Measurements from ENCODE around the gene RNF4.

Gene RNF4

GRCh38 chr4:2445571-2445970 lies 23.3 kb upstream of the RNF4 start:
- H3K27me3 ChIP-seq (ENCODE audit: insufficient read depth, low read length, poor library complexity), result no peaks in the 10 kb centered on the region
- no peak overlapping the region for H3K4me3 ChIP-seq (ENCODE audit: low read length)
- H2BK120ac ChIP-seq (ENCODE audit: low read depth, low read length), result no peak overlapping the region
- peaks cover 2% of the 10 kb centered on the region for H3K4me1 ChIP-seq (ENCODE audit: control insufficient read depth, low read depth, low read length)
- H3K4me2 ChIP-seq (ENCODE audit: low read length), result no peak overlapping the region
- H3K18ac ChIP-seq (ENCODE audit: low read length), result no peak overlapping the region
- no peaks in the 10 kb centered on the region for H3K79me1 ChIP-seq (ENCODE audit: low read length)
- H3K36me3 ChIP-seq (ENCODE audit: control insufficient read depth, insufficient read depth, low read length), result no peaks in the 10 kb centered on the region
- H3K79me2 ChIP-seq (ENCODE audit: control insufficient read depth, insufficient read depth, low read length), result no peaks in the 10 kb centered on the region
- DNase-seq, result no peak
- no peak overlapping the region for H2AK5ac ChIP-seq (ENCODE audit: low read length)
- H2BK5ac ChIP-seq (ENCODE audit: low read length), result no peak overlapping the region
- H3K27ac ChIP-seq (ENCODE audit: low read depth, low read length), result no peak overlapping the region
- no CpG with 5 or more reads among the region's 6 CpGs for WGBS (ENCODE audit: extremely low coverage, insufficient coverage, low lambda C conversion rate)
- no peak overlapping the region for H3K56ac ChIP-seq (ENCODE audit: low read length)
- H4K8ac ChIP-seq (ENCODE audit: low read depth, low read length), result no peak overlapping the region
- H3K4ac ChIP-seq (ENCODE audit: low read depth, low read length), result no peak overlapping the region
- no peak overlapping the region for H4K5ac ChIP-seq (ENCODE audit: low read length)
- H2BK15ac ChIP-seq (replicated peaks; ENCODE audit: low read depth), result no peak overlapping the region
- H3K23ac ChIP-seq (ENCODE audit: low read length), result no peak overlapping the region
- no peak overlapping the region for H3K9ac ChIP-seq (ENCODE audit: low read length)

GRCh38 chr4:2446656-2447564 lies 22.0 kb upstream of the RNF4 start:
- Histone ChIP-seq H3K4me3 (ENCODE audit: low read length) (no peak overlapping the region), H4K5ac (ENCODE audit: low read length) (no peak overlapping the region), H2BK5ac (ENCODE audit: low read length) (no peak overlapping the region), H3K27ac (ENCODE audit: low read depth, low read length) (no peak overlapping the region), H3K23ac (ENCODE audit: low read length) (no peak overlapping the region), H3K56ac (ENCODE audit: low read length) (no peak overlapping the region), H2BK15ac (replicated peaks; ENCODE audit: low read depth) (no peak overlapping the region), H3K4me2 (ENCODE audit: low read length) (no peak overlapping the region), H3K4me1 (ENCODE audit: control insufficient read depth, low read depth, low read length) (peaks cover under 1% of the 10 kb centered on the region), H2AK5ac (ENCODE audit: low read length) (no peak overlapping the region), H3K4ac (ENCODE audit: low read depth, low read length) (no peak overlapping the region), H3K79me1 (ENCODE audit: low read length) (no peaks in the 10 kb centered on the region), H3K27me3 (ENCODE audit: insufficient read depth, low read length, poor library complexity) (no peaks in the 10 kb centered on the region), H3K9ac (ENCODE audit: low read length) (no peak overlapping the region), H3K79me2 (ENCODE audit: control insufficient read depth, insufficient read depth, low read length) (no peaks in the 10 kb centered on the region), H4K8ac (ENCODE audit: low read depth, low read length) (no peak overlapping the region), H2BK120ac (ENCODE audit: low read depth, low read length) (no peak overlapping the region), H3K18ac (ENCODE audit: low read length) (no peak overlapping the region), H3K36me3 (ENCODE audit: control insufficient read depth, insufficient read depth, low read length) (no peaks in the 10 kb centered on the region)
- WGBS (ENCODE audit: extremely low coverage, insufficient coverage, low lambda C conversion rate), result 100% methylated on average over 1 of the region's 3 CpGs
- DNase-seq, result no peak

- no peak overlapping the region for H2BK120ac ChIP-seq (ENCODE audit: low read depth, low read length)
- H4K5ac ChIP-seq (ENCODE audit: low read length), result no peak overlapping the region
- DNase-seq, result no peak
- H2BK5ac ChIP-seq (ENCODE audit: low read length), result no peak overlapping the region
- H3K4me2 ChIP-seq (ENCODE audit: low read length), result no peak overlapping the region
- no peaks in the 10 kb centered on the region for H3K27me3 ChIP-seq (ENCODE audit: insufficient read depth, low read length, poor library complexity)
- no peak overlapping the region for H3K4ac ChIP-seq (ENCODE audit: low read depth, low read length)
- H3K9ac ChIP-seq (ENCODE audit: low read length), result no peak overlapping the region
- no peak overlapping the region for H3K4me3 ChIP-seq (ENCODE audit: low read length)
- no peak overlapping the region for H3K23ac ChIP-seq (ENCODE audit: low read length)
- H3K36me3 ChIP-seq (ENCODE audit: control insufficient read depth, insufficient read depth, low read length), result no peaks in the 10 kb centered on the region
- H3K79me2 ChIP-seq (ENCODE audit: control insufficient read depth, insufficient read depth, low read length), result no peaks in the 10 kb centered on the region
- no peak overlapping the region for H4K8ac ChIP-seq (ENCODE audit: low read depth, low read length)
- no peaks in the 10 kb centered on the region for H3K79me1 ChIP-seq (ENCODE audit: low read length)
- H3K56ac ChIP-seq (ENCODE audit: low read length), result no peak overlapping the region
- no peak overlapping the region for H3K27ac ChIP-seq (ENCODE audit: low read depth, low read length)
- H3K4me1 ChIP-seq (ENCODE audit: control insufficient read depth, low read depth, low read length), result no peaks in the 10 kb centered on the region
- H2AK5ac ChIP-seq (ENCODE audit: low read length), result no peak overlapping the region
- no CpG with 5 or more reads among the region's 7 CpGs for whole genome bisulfite sequencing (ENCODE audit: extremely low coverage, insufficient coverage, low lambda C conversion rate)
- no peak overlapping the region for H3K18ac ChIP-seq (ENCODE audit: low read length)
- H2BK15ac ChIP-seq (replicated peaks; ENCODE audit: low read depth), result no peak overlapping the region
These were observed 20.3 kb upstream of the RNF4 start for GRCh38 chr4:2448589-2448988.

DNA sequence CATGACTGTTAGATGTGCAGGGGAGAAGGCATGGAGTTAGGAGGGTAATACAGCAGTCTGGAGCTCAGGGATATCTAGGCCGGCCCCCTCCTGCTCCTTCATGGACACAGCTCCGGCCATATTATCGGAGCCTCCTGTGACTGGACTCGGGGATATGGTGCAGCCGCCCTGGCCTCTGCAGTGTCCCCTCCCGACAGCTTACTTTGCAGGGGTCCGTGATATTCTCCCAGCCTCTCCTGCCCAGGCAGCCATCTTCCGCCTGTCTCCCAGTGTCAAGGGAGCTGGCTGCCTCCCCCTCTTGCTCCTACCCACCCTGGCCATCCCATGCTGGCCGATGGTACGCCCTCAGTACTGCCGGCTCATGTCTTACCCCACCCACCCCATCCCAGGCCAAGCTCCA lies 19.9 kb upstream of the RNF4 start:
- Histone ChIP-seq H2AK5ac (ENCODE audit: low read length) (no peak overlapping the region), H3K79me2 (ENCODE audit: control insufficient read depth, insufficient read depth, low read length) (no peaks in the 10 kb centered on the region), H3K27me3 (ENCODE audit: insufficient read depth, low read length, poor library complexity) (no peaks in the 10 kb centered on the region), H2BK120ac (ENCODE audit: low read depth, low read length) (no peak overlapping the region), H3K4me3 (ENCODE audit: low read length) (no peak overlapping the region), H3K23ac (ENCODE audit: low read length) (no peak overlapping the region), H2BK15ac (replicated peaks; ENCODE audit: low read depth) (no peak overlapping the region), H3K9ac (ENCODE audit: low read length) (no peak overlapping the region), H3K79me1 (ENCODE audit: low read length) (no peaks in the 10 kb centered on the region), H4K5ac (ENCODE audit: low read length) (no peak overlapping the region), H3K56ac (ENCODE audit: low read length) (no peak overlapping the region), H2BK5ac (ENCODE audit: low read length) (no peak overlapping the region), H3K18ac (ENCODE audit: low read length) (no peak overlapping the region), H3K36me3 (ENCODE audit: control insufficient read depth, insufficient read depth, low read length) (no peaks in the 10 kb centered on the region), H3K4me2 (ENCODE audit: low read length) (no peak overlapping the region), H3K4me1 (ENCODE audit: control insufficient read depth, low read depth, low read length) (no peaks in the 10 kb centered on the region), H3K4ac (ENCODE audit: low read depth, low read length) (no peak overlapping the region), H4K8ac (ENCODE audit: low read depth, low read length) (no peak overlapping the region), H3K27ac (ENCODE audit: low read depth, low read length) (no peak overlapping the region)
- WGBS (ENCODE audit: extremely low coverage, insufficient coverage, low lambda C conversion rate), result no CpG with 5 or more reads among the region's 11 CpGs
- DNase-seq, result no peak

DNA sequence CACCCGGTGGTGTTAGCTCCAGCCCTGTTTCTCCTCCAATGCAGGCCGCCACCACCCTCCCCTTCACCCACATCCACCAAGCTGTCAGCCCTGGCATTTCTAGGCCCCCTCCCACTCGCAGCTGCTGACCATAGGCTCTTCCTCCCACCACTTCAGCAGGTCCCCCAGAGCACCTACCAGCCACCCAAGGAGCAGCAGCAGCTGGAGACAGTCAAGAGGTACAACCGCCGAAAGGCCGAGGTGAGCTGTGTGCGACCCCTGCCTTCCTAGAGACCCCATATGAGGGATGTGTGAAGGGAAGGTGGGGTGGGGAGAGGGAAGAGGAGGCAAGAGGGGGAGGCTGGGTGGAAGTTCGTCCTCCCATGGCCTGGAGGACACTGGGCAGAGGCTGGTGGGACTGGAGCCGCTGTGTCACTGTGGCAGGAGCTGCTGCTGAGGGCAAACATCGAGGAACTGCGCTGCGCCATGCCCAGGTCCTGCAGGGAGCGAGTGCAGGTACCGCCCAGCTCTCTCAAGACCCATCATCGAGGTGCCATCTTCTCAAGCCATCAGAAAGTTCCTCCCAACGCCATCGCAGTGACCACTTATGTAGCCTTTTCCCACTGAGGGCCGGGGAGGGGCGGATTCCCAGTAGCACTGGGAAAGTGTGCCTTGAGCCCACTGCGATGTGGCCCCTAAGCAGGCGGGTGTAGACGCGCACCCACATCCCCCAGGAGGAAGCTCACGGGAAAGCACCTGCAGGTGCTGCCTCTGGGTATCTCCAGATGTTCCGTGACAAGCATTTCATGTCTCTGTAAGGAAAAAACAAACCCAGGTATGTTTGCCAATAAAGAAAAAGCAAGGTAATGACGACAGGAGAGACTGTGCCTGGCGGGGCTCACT lies 19.2 kb upstream of the RNF4 start:
- no peaks in the 10 kb centered on the region for H3K4me1 ChIP-seq (ENCODE audit: control insufficient read depth, low read depth, low read length)
- H3K23ac ChIP-seq (ENCODE audit: low read length), result no peak overlapping the region
- H3K4me3 ChIP-seq (ENCODE audit: low read length), result no peak overlapping the region
- H3K79me1 ChIP-seq (ENCODE audit: low read length), result no peaks in the 10 kb centered on the region
- H2BK15ac ChIP-seq (replicated peaks; ENCODE audit: low read depth), result no peak overlapping the region
- H3K79me2 ChIP-seq (ENCODE audit: control insufficient read depth, insufficient read depth, low read length), result no peaks in the 10 kb centered on the region
- H3K36me3 ChIP-seq (ENCODE audit: control insufficient read depth, insufficient read depth, low read length), result no peaks in the 10 kb centered on the region
- H3K18ac ChIP-seq (ENCODE audit: low read length), result no peak overlapping the region
- H3K27ac ChIP-seq (ENCODE audit: low read depth, low read length), result no peak overlapping the region
- no peak overlapping the region for H4K5ac ChIP-seq (ENCODE audit: low read length)
- H3K4me2 ChIP-seq (ENCODE audit: low read length), result no peak overlapping the region
- H2AK5ac ChIP-seq (ENCODE audit: low read length), result no peak overlapping the region
- H4K8ac ChIP-seq (ENCODE audit: low read depth, low read length), result no peak overlapping the region
- no peak overlapping the region for H2BK120ac ChIP-seq (ENCODE audit: low read depth, low read length)
- H2BK5ac ChIP-seq (ENCODE audit: low read length), result no peak overlapping the region
- no peak overlapping the region for H3K4ac ChIP-seq (ENCODE audit: low read depth, low read length)
- no peaks in the 10 kb centered on the region for H3K27me3 ChIP-seq (ENCODE audit: insufficient read depth, low read length, poor library complexity)
- no CpG with 5 or more reads among the region's 27 CpGs for WGBS (ENCODE audit: extremely low coverage, insufficient coverage, low lambda C conversion rate)
- no peak overlapping the region for H3K9ac ChIP-seq (ENCODE audit: low read length)
- no peak overlapping the region for H3K56ac ChIP-seq (ENCODE audit: low read length)
- no peak for DNase-seq
